IPS-NIHi7 (cell line): ENCODE measurements around the gene TYW1.
"Not testable (repeated sequence)": the region's sequence is repeated elsewhere in the genome, so short reads cannot be mapped to it uniquely, and the experiment has no call there.

Experiments
- DNase-seq: peaks from one replicate; pipeline ENCODE4 v3.0.0; 2012; ENCODE audit warnings: mixed read lengths; ENCODE audit errors: extremely low spot score

The TYW1 gene

DNA sequence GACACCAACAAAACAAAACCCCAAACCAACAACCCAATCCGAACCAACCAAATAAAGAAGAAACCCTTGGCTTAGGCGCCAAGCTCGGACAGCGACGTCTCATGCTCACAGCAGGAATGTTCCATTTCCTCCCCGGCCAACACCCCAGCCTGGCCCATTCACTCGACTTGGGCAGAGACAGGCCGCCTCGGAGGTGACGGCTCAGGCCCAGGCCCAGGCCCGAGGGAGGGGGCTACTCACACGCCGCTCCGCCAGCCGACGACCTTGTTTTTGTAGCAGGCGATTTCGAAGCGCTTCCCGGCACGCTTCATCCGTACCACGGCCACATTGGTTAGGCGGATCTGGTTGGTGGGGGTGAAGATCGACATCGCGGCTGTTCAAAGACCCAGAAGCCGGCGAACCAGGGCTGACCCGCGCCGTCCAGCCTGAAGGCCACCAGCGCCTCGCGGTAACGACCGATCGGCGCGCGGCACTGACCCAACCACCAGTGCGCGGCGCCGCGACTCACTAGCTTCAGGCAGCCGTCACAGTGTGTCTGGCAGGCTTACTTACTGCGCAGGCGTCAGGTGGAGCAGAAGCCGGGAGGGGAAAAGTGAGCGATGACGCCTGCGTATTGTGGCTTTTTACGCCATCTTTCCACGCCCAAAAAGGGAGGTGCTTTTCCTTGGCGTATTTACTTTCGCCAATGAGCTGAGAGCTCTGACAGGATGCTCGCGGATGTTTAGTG, 1.4 kb upstream of the TYW1 start, which contains the start of gene SBDS:
TSS of gene SBDS (minus strand) at position 537 of the 727 bp plus-strand sequence. CDS start at position 368, 169 bp downstream.
- peak; percentile 64 for DNase-seq

DNA sequence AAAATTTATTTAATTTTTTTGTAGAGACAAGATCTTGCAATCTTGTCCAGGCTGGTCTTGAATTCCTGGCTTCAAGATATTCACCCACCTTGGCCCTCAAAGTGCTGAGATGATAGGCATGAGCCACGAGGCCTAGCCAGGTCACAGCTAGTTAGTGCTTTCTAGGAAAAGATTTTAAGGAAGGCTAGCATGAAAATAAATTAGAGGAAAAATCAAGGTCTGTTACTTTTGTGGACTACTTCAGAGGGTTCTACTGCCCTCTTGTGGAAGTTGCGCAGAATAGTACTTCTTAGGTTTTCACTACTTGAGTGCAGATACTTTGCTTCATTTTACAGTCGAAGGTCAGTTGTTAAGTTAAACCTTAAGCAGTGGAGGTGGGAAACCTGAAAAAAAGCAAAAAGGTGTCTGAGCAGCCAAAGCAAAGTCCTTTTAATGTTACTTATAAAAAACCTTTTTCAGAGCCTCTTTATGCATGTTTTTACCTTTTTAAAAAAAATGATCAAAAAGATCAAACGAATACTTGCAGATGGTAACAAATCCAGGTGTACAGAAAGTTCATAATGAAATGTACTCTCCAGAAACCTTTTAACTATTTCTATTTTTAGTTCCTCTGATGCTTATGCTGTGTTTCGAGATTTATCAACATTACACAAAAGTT, 4.1 kb downstream of the TYW1 start:
- not testable (repeated sequence) for DNase-seq

DNA sequence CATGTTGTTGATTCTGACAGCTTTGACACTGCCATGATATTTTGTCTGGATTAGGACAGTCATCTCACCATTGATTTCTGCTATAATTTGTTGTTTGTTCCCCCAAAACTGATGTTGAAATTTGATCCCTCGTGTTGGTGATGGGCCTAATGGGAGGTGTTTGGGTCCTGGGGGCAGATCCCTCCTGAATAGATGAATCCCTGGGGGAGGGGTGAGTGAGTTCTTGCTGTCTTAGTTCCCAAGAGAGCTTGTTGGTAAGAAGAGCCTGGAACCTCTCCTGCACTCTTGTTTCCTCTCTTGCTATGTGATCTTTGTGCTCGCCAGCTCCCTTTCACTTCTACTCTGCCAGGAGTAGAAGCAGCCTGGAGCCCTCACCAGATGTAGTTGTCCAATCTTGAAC, 7.5 kb downstream of the TYW1 start:
- not testable (repeated sequence) for DNase-seq

DNA sequence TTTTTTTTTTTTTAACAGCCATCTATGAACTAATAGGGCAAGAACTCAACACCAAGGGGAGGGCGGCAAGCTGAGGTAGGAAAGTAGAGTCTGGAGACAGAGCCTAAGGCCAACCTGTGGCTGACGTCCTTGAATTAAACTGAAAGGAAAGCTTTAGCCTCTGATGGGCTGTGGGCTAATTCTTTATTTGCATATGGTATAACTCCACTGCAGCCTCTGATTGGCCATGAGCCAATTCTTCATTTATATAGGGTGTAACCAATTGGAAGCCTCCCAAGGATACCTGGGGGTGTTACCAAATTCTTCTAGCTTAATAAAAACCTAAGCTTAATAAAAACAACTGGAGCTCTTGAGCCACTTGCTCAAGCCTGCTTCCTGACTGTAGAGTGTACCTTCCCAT, 10.3 kb downstream of the TYW1 start:
- DNase-seq, result no peak

DNA sequence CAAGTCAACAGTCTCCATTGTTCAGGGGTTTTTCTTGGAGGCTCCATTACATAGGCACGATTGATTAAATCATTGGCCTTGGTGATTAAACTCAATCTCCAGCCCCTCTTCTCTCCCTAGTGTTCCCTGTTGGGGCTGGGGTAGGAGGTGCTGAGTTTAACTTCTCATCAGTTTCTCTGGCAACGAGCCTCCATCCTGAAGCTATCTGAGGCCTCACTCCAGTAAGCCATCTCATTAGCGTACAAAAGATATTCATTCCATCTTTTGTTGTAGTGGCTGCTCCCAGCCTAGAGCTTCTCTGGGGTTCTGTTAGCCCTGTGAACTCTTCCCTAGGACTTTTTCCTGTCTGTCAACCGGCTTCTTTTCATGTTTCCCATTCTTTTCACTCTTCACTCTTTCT, 11.6 kb downstream of the TYW1 start:
- no peak for DNase-seq

DNA sequence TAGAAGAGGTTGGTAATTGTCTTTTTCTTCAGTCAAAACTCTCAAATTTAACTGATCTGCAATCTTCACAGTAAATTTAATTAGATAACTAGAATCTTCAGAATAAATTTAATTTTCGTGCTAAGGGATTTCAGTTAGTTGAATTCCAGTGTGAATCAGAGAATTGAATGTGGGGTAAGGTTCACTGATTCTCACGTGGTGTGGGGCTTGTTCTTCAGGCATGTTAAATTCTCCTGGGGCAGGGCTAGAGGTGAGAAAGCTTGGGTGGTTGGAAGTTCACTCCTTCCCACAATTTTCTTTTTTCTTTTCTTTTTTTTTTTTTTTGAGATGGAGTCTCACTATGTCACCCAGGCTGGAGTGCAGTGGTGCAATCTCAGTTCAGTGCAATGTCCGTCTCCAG, 13.0 kb downstream of the TYW1 start:
- DNase-seq, result not testable (repeated sequence)

DNA sequence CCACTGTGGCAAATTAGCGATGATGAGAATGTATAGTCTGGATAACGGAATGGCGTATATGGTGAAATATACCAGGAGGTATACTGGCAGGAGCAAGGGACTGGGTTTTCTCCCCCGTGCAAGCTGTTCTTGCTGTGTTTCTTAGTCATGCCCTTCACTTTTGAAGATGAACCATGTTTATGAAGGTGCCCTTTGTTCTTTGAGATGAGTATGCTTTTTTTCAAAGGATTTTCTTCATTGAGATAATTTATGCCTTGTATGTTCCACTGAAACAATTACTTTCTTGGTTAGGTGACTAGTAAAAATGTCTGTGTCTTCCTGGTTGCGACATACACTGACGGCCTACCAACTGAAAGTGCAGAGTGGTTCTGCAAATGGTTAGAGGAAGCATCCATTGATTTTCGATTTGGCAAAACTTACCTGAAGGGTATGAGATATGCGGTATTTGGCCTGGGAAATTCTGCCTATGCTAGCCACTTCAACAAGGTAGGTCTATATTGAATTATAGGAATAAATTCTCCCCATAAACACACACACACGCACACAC, 17.5 kb downstream of the TYW1 start:
- DNase-seq, result not testable (repeated sequence)

DNA sequence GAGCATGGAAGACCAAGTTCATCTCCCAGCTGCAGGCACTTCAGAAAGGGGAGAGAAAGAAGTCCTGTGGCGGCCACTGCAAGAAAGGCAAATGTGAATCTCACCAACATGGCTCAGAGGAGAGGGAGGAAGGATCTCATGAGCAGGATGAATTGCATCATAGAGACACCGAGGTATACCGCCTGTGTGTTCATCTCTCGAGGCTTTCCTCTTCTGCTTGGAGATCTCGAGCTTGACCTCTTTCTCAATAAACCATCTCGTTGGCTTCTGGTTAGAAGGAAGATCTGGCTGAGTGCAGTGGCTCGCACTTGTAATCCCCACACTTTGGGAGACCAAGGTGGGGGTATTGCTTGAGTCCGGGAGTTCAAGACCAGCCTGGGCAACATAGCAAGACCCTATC, 21.3 kb downstream of the TYW1 start:
- DNase-seq, result not testable (repeated sequence)

DNA sequence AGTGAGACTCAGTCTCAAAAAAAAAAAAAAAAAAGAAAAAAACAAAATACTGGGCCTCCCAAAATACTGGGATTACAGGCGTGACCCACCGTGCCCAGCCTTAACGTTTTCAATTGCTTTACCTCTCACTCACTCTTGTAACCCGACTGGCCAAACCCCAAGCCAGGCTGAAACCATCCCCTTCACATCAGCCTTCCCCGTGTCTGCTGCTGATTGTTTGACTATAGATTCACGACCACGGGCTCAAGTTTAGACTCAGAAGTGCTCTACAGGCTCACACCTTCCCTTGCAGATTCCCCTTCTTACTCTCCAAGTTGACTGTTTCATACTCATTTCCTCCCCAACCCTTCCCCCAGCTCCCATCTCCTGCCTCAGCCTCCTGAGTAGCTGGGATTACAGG, 22.3 kb downstream of the TYW1 start:
- DNase-seq, result no peak

DNA sequence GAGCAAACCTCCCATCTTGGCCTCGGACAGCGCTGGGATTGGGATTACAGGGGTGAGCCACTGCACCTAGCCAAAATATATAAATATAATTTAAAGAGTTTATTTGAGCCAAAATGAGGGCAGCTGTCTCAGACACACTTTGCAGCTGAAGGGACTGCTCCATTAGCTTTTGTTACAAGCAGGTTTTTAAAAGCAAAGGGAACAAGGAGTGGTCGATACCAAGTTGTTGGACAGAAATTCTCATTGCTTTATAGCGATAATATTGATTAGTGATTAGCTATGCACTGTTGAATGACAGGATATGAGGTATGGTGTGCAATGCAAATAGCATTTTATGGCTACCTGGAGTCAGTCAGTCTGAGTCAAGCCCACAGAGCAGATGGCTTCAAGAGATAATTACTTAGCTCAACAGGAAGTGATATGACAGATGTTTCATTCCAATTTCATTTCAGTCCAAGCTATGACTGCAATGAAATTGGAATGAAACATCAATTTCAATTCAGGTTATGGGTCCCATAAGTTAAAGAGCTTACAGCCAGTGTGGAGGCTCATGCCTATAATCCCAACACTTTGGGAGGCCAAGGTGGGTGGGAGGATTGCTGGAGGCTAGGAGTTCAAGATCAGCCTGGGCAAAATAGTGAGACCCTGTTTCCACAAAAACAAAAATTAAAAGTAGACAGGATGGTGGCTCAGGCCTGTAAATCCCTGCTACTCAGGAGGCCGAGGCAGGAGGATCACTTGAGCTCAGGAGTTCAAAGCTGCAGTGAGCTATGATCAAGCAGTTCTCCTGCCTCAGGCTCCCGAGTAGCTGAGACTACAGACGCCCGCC, 23.1 kb downstream of the TYW1 start:
- no peak for DNase-seq

DNA sequence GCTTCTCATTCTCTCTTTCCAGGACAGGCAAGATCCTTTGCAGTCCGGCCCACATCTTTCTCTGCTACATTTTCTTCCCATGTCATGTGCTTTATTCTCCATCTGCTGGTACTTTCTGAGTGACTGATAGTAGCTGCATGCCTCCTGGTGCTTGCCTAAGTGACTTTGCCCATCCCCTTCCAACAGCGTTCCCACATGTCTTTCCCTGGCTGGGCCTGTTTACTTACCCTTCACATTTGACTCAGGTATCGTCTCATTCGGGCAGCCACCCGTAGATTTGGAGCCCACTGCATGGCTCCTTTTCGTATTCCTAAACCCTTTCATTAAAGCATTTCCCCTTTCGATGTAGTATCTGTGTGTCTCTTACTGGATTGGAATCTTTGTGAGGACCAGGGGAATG, 24.6 kb downstream of the TYW1 start:
- peak; percentile 8 for DNase-seq

DNA sequence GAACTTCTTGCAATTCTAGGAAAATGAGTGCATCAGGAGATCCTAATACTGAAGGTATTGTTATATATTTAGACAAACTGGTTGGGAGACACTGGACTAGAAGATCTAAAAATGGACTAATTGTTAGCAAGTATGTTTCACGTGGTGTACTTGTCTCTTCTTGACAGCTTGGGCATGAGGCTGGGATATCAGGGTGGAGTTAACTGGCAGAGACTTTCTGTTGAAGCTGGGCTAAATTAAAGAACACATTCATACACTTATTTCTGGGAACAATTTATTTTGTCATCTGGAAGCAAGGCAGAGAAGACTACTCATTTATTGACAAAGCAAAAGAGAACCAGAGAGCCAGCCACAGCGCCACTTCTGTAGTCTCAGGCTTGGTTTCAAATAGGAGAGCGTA, 25.9 kb downstream of the TYW1 start:
- no peak for DNase-seq

DNA sequence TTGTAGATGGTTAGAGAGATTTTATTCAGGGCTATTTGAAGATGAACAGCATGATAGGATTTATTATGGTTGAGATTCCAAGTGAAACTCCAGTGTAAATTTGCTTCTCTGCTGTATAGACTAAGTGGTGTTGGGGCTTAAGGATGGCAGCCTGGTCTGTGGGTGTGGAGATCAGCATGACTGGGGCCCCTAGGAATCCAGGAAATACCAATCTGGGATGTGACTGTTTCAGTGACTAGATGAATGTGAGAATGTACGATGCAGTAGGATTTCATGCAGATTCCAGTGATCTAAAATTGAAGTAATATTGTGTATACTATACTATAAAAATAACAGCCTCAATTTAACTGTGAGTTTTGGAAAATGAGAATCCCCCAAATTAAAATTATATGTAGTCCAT, 28.8 kb downstream of the TYW1 start:
- DNase-seq, result not testable (repeated sequence)

DNA sequence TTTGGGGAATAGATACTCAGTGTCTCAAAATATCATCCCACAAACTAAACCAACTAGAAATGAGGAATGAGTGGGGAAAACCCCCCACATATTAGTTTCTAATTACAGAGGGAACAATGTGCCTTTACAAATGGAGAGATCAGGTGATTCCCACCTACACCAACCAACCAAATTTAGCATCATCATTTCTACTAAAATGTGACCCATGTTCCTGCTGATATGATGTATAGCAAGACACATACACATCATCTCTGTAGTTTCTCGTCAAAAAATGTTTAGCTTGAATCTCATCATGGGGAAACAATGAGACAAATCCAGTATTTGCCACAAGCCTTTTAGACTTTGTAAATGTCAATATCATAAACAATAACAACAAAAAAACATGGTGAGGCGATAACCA, 35.1 kb downstream of the TYW1 start:
- DNase-seq, result not testable (repeated sequence)

DNA sequence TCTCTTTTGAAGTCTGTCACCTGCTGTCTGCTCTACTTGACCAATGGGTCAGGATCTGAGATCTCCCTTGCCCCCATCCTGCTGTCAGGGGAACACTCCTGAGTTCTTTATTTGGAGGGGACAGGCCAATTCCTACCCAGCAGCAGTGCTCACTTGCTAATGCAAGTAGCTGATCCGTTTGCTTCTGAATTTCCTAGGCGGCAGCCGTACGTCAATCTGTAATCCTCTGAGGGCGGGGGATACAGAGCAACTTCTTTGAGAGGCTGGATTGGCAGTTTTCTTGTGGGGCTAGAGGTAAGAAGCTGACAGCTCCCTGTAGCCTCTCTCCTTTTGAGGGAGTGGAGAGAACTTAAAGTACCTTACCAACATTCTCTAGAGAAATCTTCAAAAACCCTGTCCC, 36.6 kb downstream of the TYW1 start:
- DNase-seq, result no peak

DNA sequence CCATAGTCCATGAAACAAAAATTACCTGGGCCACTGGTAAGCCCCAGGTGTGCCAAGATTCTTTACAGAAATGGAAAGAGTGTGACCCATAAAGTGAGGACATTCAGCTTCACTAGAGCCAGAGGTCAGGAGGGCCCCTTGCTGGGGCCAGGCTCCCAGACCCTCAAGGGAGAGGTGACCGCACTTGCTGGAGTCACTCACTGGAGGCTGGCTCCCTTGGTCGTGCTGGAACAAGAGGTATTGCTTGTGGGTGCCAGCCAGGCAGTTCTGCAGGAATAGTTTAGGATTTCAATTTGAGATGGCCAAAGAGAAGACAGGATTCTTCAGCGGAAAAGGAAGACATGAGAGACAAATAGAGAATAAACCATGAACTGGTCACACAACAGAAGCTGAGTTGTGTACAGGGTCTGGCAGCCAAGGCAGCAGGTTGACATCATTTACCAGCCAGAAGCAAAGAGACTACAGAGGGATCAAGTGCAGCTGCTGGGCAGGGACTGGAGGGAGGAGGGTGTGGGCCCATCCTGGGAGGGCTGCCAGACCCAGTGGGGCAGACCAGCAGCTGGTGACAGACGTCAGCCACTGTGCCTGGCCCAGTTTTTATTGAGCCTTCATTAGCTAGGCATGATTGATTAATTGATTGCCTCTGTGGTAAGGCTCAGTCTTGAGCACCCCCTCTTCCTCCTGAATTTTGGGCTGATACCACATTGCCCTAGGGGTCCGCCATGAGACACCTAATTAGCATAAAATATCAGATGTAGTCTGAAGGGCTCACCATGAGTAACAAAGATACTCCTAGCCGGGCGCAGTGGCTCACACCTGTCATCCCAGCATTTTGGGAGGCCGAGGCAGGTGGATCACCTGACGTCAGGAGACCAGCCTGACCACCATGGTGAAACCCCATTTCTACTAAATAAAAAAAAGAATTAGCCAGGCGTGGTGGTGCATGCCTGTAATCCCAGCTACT, 40.1 kb downstream of the TYW1 start:
- not testable (repeated sequence) for DNase-seq

DNA sequence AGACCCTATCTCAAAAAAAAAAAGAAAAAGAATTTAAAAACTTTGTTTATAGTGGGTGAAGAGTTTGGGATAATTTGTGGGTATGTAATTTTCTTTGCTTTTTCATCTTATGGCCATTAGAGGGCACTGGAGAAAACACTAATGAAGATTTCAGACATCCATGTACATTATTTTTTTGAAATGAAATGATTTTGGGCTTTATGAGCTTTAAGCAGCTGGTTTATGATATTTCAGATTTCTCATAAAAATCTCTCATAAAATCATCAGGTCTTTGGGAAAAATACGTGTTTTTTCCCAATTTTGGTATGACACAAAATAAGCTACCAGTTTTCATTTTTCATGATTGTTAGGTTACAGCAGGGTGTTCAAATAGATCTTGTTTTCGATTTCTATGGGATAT, 44.2 kb downstream of the TYW1 start:
- not testable (repeated sequence) for DNase-seq

DNA sequence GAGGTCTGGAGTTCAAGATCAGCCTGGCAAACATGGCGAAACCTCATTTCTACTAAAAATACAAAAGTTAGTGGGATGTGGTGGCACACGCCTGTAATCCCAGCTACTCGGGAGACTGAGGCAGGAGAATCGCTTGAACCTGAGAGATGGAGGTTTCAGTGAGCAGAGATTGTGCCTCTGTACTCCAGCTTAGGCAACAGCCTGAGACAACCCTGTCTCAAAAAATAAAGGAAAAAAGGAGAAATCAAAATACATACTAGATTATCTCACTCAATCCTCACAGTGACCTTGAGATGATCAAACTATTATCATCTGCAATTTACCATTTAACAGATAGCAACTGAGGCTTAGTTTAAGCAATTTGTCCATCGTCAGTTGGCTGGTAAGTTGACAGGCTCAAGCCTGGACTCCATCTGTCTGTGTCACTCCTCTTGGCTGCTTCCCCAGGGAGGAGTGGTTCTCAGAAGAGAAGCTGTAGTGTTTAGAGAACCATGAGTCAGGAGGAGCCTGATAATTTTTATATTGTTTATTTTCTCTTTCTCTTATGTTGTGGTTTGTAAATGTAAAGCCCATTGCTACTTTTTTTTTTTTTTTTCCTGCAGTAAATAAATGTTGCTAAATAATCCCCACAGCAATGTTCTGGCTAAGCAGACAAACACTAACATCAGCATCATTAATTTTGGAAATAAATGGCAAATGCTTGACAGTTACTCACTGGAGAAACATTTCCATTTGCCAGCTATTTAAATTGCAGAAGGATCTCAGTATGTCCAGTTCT, 46.3 kb downstream of the TYW1 start:
- DNase-seq, result not testable (repeated sequence)

DNA sequence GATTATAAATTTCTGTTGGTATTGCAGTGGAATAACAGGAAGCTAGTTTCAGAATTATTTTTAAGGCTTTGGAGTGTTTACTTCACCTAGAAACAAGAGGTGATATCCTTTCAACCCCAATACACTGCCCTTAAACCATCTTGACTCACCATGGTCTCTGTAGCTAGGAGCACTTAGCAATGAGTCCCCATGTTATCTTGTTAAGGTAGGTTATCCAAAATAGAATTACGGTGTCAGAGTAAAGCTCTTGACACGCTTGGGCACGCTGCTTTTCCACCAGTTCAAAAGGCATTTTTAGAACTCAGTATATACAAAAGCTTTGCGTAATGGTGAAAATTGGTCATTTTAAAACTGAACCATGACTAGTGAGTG, 46.9 kb downstream of the TYW1 start:
- not testable (repeated sequence) for DNase-seq

DNA sequence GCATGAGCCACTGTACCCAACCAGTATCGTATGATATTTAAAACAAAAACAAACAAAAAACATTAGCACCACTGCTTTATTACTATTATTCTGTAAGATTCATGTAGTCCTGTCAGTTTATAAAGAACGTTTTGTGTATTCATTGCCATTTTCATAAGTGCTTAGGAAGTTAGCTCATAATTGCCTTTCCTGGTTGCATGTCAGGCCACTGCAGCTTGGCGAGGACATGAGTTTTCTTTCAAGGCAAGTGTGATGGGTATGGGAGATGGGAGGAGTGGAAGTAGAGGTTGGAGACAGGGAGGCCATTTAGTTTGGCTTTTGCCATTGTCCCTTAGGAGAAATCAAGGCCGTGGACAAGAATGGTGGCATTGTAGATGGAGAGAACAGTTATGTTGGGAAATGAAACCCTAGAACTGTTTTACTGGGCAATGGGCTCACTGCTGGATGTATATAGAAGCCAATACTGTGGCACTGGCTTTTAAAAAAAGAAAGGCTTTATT, 48.9 kb downstream of the TYW1 start:
- DNase-seq, result no peak
